Neural cell (in vitro differentiated cells): ENCODE data around the gene PHLDA2. TPM values are rescaled to one million over a fixed set of nuclear protein-coding genes. Genes with fewer than 3 reads are reported as not detected.
A peak's percentile ranks its signal among the peaks of the same experiment; 100 is the strongest.

Source experiments
- H2AFZ ChIP-seq: fragments of 200-600, 300-800 bp; sonication (generic), shearing (Covaris generic); 2 replicates; pipeline ENCODE4 v1.6.0; 2014; ENCODE audit warnings: low read depth, mild to moderate bottlenecking, antibody characterized with exemption, low read length, moderate library complexity
- H3F3A ChIP-seq: fragments of 200-600 bp; shearing (Covaris generic); 2 replicates; pipeline ENCODE4 v1.6.1; 2016; ENCODE audit warnings: mild to moderate bottlenecking, moderate library complexity, mixed read lengths, antibody characterized with exemption, low read length; ENCODE audit not compliant: insufficient read depth, poor library complexity, severe bottlenecking
- H3K27ac ChIP-seq: fragments of 200-600, 300-800 bp; sonication (generic), shearing (Covaris generic); 2 replicates; pipeline ENCODE4 v1.5.1; 2014; ENCODE audit warnings: mild to moderate bottlenecking, low read length, moderate library complexity
- H3K27me3 ChIP-seq: fragments of 300-800, 200-600 bp; sonication (generic), shearing (Covaris generic); 2 replicates; pipeline ENCODE4 v1.6.0; 2014; ENCODE audit warnings: mild to moderate bottlenecking, low read depth, low read length, moderate library complexity; ENCODE audit not compliant: insufficient read depth
- H3K36me3 ChIP-seq: fragments of 300-800, 200-600 bp; sonication (generic), shearing (Covaris generic); 2 replicates; pipeline ENCODE4 v1.5.1; 2014; ENCODE audit warnings: mild to moderate bottlenecking, antibody characterized with exemption, low read length, moderate library complexity; ENCODE audit not compliant: insufficient read depth
- H3K4me2 ChIP-seq: fragments of 300-800, 200-600 bp; sonication (generic), shearing (Covaris generic); 2 replicates; pipeline ENCODE4 v1.6.0; 2014; ENCODE audit warnings: mild to moderate bottlenecking, low read length
- H3K4me3 ChIP-seq: fragments of 300-800, 200-600 bp; sonication (generic), shearing (Covaris generic); 2 replicates; pipeline ENCODE4 v1.5.1; 2014; ENCODE audit warnings: mild to moderate bottlenecking, low read length, moderate library complexity
- H3K79me2 ChIP-seq: fragments of 200-600 bp; shearing (Covaris generic); replicated peaks from 2 replicates; pipeline ENCODE4 v1.6.0; 2014; ENCODE audit warnings: mild to moderate bottlenecking, low read length, moderate library complexity; ENCODE audit not compliant: insufficient read depth
- H3K9ac ChIP-seq: fragments of 300-800, 200-600 bp; sonication (generic), shearing (Covaris generic); 2 replicates; pipeline ENCODE4 v1.6.1; 2016; ENCODE audit warnings: mild to moderate bottlenecking, low read length, mixed read lengths
- H3K9me2 ChIP-seq: fragments of 200-600 bp; shearing (Covaris generic); 2 replicates; pipeline ENCODE4 v1.6.1; 2016; ENCODE audit warnings: mild to moderate bottlenecking, low read length, mixed read lengths; ENCODE audit not compliant: insufficient read depth
- H3K9me3 ChIP-seq: fragments of 200-600, 300-800 bp; sonication (generic), shearing (Covaris generic); 2 replicates; pipeline ENCODE4 v1.6.1; 2016; ENCODE audit warnings: mild to moderate bottlenecking, mixed run types, low read length, moderate library complexity, mixed read lengths
- H4K20me1 ChIP-seq: fragments of 200-600 bp; shearing (Covaris generic); 2 replicates; pipeline ENCODE4 v1.6.1; 2016; ENCODE audit warnings: mild to moderate bottlenecking, mixed run types; ENCODE audit not compliant: insufficient read depth
- CTCF ChIP-seq: fragments of 450-650 bp; IDR thresholded peaks from 2 replicates; pipeline ENCODE4 v1.5.1; 2014; ENCODE audit warnings: antibody characterized with exemption, mild to moderate bottlenecking, moderate library complexity; ENCODE audit not compliant: poor library complexity, severe bottlenecking
- EP300 ChIP-seq: fragments of 450-650 bp; conservative IDR thresholded peaks from 2 replicates; pipeline ENCODE4 v1.6.1; 2014; ENCODE audit warnings: antibody characterized with exemption, mild to moderate bottlenecking, moderate library complexity; ENCODE audit not compliant: poor library complexity, severe bottlenecking
- EZH2 ChIP-seq: fragments of 200-600, 300-800 bp; shearing (Covaris generic), sonication (generic); IDR thresholded peaks from 2 replicates; pipeline ENCODE4 v1.6.1; 2014; ENCODE audit warnings: antibody characterized with exemption, low read length, borderline replicate concordance, mild to moderate bottlenecking; ENCODE audit not compliant: insufficient read depth, poor library complexity, severe bottlenecking
- MXI1 ChIP-seq: fragments of 450-650 bp; conservative IDR thresholded peaks from 2 replicates; pipeline ENCODE4 v1.6.1; 2014; ENCODE audit warnings: antibody characterized with exemption, mild to moderate bottlenecking; ENCODE audit not compliant: poor library complexity, severe bottlenecking
- POLR2AphosphoS5 ChIP-seq: IDR thresholded peaks from 2 replicates; pipeline ENCODE4 v1.6.1; 2012
- RAD21 ChIP-seq: fragments of 450-650 bp; conservative IDR thresholded peaks from 2 replicates; pipeline ENCODE4 v1.6.1; 2014; ENCODE audit warnings: antibody characterized with exemption, mild to moderate bottlenecking, moderate library complexity
- REST ChIP-seq: IDR thresholded peaks from 2 replicates; pipeline ENCODE4 v1.6.1; 2012; ENCODE audit warnings: borderline replicate concordance
- SMC3 ChIP-seq: fragments of 450-650 bp; conservative IDR thresholded peaks from 2 replicates; pipeline ENCODE4 v1.6.1; 2014; ENCODE audit warnings: antibody characterized with exemption, mild to moderate bottlenecking, moderate library complexity; ENCODE audit not compliant: poor library complexity
- TAF1 ChIP-seq: IDR thresholded peaks from 2 replicates; pipeline ENCODE4 v1.6.1; 2012; ENCODE audit warnings: low read depth
- polyA plus RNA-seq: library from polyadenylated mRNA; depleted of rRNA; stranded (reverse); fragments of >200 nt; gene quantifications from 2 replicates; pipeline ENCODE4 v1.2.3, GENCODE V29; 2014

Gene PHLDA2
- polyA plus RNA-seq, 1 donor from 2014 or later: not detected

GRCh38 chr11:2883640-2883978 is 45.6 kb downstream of the PHLDA2 start:
- no peak for TF ChIP-seq POLR2AphosphoS5
- TF ChIP-seq EP300: no peak
- TF ChIP-seq CTCF: no peak
- TF ChIP-seq RAD21: no peak
- no peak for TF ChIP-seq TAF1
- no peak for TF ChIP-seq EZH2
- TF ChIP-seq REST: no peak
- TF ChIP-seq MXI1: no peak
- TF ChIP-seq SMC3: no peak
- H3K27me3 ChIP-seq: peaks cover 5% of the 10 kb centered on the region
- H3F3A ChIP-seq: no peaks in the 10 kb centered on the region

GRCh38 chr11:2882396-2883110 is 46.7 kb downstream of the PHLDA2 start:
- H3K4me2 ChIP-seq: no peak overlapping the region
- no peak overlapping the region for H2AFZ ChIP-seq
- no peaks in the 10 kb centered on the region for H3K9me2 ChIP-seq
- H4K20me1 ChIP-seq: no peaks in the 10 kb centered on the region
- no peaks in the 10 kb centered on the region for H3K9me3 ChIP-seq
- no peaks in the 10 kb centered on the region for H3K36me3 ChIP-seq
- H3K27ac ChIP-seq: no peak overlapping the region
- peaks cover 5% of the 10 kb centered on the region for H3K27me3 ChIP-seq
- H3K4me3 ChIP-seq: peak overlapping the region; percentile 69
- H3F3A ChIP-seq: no peaks in the 10 kb centered on the region
- no peak for TF ChIP-seq CTCF
- TF ChIP-seq RAD21: no peak
- TF ChIP-seq EZH2: no peak
- peaks cover 10% of the 10 kb centered on the region for H3K79me2 ChIP-seq
- H3K9ac ChIP-seq: no peak overlapping the region

More at GRCh38 chr11:2883640-2883978, 45.6 kb downstream of the PHLDA2 start:
- Histone ChIP-seq H3K9me3 (no peaks in the 10 kb centered on the region), H4K20me1 (no peaks in the 10 kb centered on the region), H3K4me2 (peak overlapping the region; percentile 62), H3K79me2 (peaks cover 10% of the 10 kb centered on the region), H3K4me3 (peak overlapping the region; percentile 69), H2AFZ (no peak overlapping the region), H3K36me3 (no peaks in the 10 kb centered on the region), H3K9ac (peak overlapping the region; percentile 53), H3K27ac (no peak overlapping the region), H3K9me2 (no peaks in the 10 kb centered on the region)
